Keratinocyte (primary cell): ENCODE results near the gene IRX4. TPM values are rescaled to one million over a fixed set of nuclear protein-coding genes. Genes with fewer than 3 reads are reported as not detected.

Source experiments
- DNase-seq: peaks from one replicate; pipeline ENCODE4 v3.0.0-alpha.2; 2011; ENCODE audit warnings: low read depth, missing footprints, low spot score
- FAIRE-seq: peaks from 2 replicates; lab custom pipeline; 2011; peaks lifted over from hg19 to GRCh38; lab: Jason Lieb, UNC
- H2AFZ ChIP-seq: 2 replicates; pipeline ENCODE4 v1.6.0; 2012; ENCODE audit warnings: low read length, control low read depth, inconsistent platforms; ENCODE audit not compliant: control insufficient read depth
- H3K27ac ChIP-seq: 2 replicates; pipeline ENCODE4 v1.5.1; 2011; ENCODE audit warnings: low read length; ENCODE audit not compliant: control insufficient read depth, insufficient read depth
- H3K27me3 ChIP-seq: 3 replicates; pipeline ENCODE4 v1.6.0; 2011; ENCODE audit warnings: low read length; ENCODE audit not compliant: control insufficient read depth, insufficient read depth; ENCODE audit errors: extremely low read depth
- H3K36me3 ChIP-seq, 2 experiments: 2 replicates in 1 of 2; 3 replicates in 1 of 2; pipeline ENCODE4 v1.5.1; 2011; ENCODE audit warnings: low read length in 2 of 2, mild to moderate bottlenecking in 1 of 2; ENCODE audit not compliant: control insufficient read depth in 2 of 2, insufficient read depth in 2 of 2; ENCODE audit errors: extremely low read depth in 1 of 2
- H3K4me1 ChIP-seq: 3 replicates; pipeline ENCODE4 v1.5.1; 2011; ENCODE audit warnings: low read length; ENCODE audit not compliant: control insufficient read depth, insufficient read depth; ENCODE audit errors: extremely low read depth
- H3K4me2 ChIP-seq: 3 replicates; pipeline ENCODE4 v1.6.0; 2011; ENCODE audit warnings: low read depth, low read length; ENCODE audit not compliant: control insufficient read depth, insufficient read depth; ENCODE audit errors: extremely low read depth
- H3K4me3 ChIP-seq, 3 experiments: fragments of 200-600 bp in 1 of 3; sonication (generic) in 1 of 3; 2 replicates in 2 of 3; 3 replicates in 1 of 3; pipeline ENCODE4 v1.5.1; 2011 to 2016; ENCODE audit warnings: low read length in 3 of 3, mild to moderate bottlenecking in 3 of 3, control low read depth in 2 of 3, inconsistent platforms in 1 of 3, low read depth in 1 of 3, mixed read lengths in 1 of 3, mixed run types in 1 of 3, moderate library complexity in 1 of 3; ENCODE audit not compliant: control insufficient read depth in 2 of 3, insufficient read depth in 2 of 3; ENCODE audit errors: extremely low read depth in 1 of 3
- H3K79me2 ChIP-seq: 2 replicates; pipeline ENCODE4 v1.6.0; 2012; ENCODE audit warnings: low read length; ENCODE audit not compliant: control insufficient read depth, insufficient read depth
- H3K9ac ChIP-seq: 3 replicates; pipeline ENCODE4 v1.6.0; 2011; ENCODE audit warnings: low read length; ENCODE audit not compliant: control insufficient read depth, insufficient read depth; ENCODE audit errors: extremely low read depth
- H3K9me1 ChIP-seq: 3 replicates; pipeline ENCODE4 v1.6.0; 2011; ENCODE audit warnings: low read length; ENCODE audit not compliant: control insufficient read depth, insufficient read depth; ENCODE audit errors: extremely low read depth
- H3K9me3 ChIP-seq: 2 replicates; pipeline ENCODE4 v1.5.1; 2012; ENCODE audit warnings: low read depth, low read length; ENCODE audit not compliant: control insufficient read depth
- H4K20me1 ChIP-seq: 3 replicates; pipeline ENCODE4 v1.6.0; 2011; ENCODE audit warnings: low read length; ENCODE audit not compliant: control insufficient read depth, insufficient read depth; ENCODE audit errors: extremely low read depth
- CTCF ChIP-seq, 3 experiments: IDR thresholded peaks in 1 of 3; conservative IDR thresholded peaks in 1 of 3; optimal IDR thresholded peaks in 1 of 3; 2 replicates in 2 of 3; 3 replicates in 1 of 3; pipeline versions ENCODE3 to v1.5.1; 2011; ENCODE audit warnings: low read length in 3 of 3, mild to moderate bottlenecking in 3 of 3, moderate library complexity in 2 of 3, control low read depth in 1 of 3, inconsistent platforms in 1 of 3; ENCODE audit not compliant: insufficient read depth in 2 of 3; ENCODE audit errors: extremely low read depth in 1 of 3
- EZH2 ChIP-seq: IDR thresholded peaks from one replicate; pipeline ENCODE4 v1.6.1; 2012; ENCODE audit warnings: inconsistent platforms, mild to moderate bottlenecking, low read length, moderate library complexity
- dilution Hi-C: fragments of 300-500 bp; cut with MboI; formaldehyde crosslinking; loops from one replicate; pipeline ENCODE4 v1.7.0; 2020; ENCODE audit warnings: low sequenced_read_pairs; ENCODE audit not compliant: extremely low pct_ligation_motif_present
- polyA plus RNA-seq, 5 experiments: library from polyadenylated mRNA; depleted of rRNA in 3 of 5; stranded (reverse) in 3 of 5; stranded (forward) in 1 of 5; unstranded in 1 of 5; fragments of >200 nt; gene quantifications; 1 replicate in 1 of 5; 2 replicates in 3 of 5; 3 replicates in 1 of 5; pipeline versions ENCODE4 v1.2.1 to v1.2.3, GENCODE V29; 2011 to 2012; ENCODE audit warnings: missing spikeins in 2 of 5, low read depth in 1 of 5, low replicate concordance in 1 of 5

IRX4 gene
- polyA plus RNA-seq, 1 donor (not counting 4 experiments of a cell fraction or from before 2014, with no cell fraction given): 18.2 TPM

GRCh38 chr5:1915316-1915715 is 32.6 kb upstream of the IRX4 start:
- no peaks in the 10 kb centered on the region for H3K27me3 ChIP-seq
- no peak for FAIRE-seq

GRCh38 chr5:1914471-1914870 is 31.7 kb upstream of the IRX4 start:
- Histone ChIP-seq H3K79me2 (no peaks in the 10 kb centered on the region), H2AFZ (no peak overlapping the region), H3K36me3 (no peaks in the 10 kb centered on the region), H4K20me1 (no peaks in the 10 kb centered on the region), H3K9me3 (no peaks in the 10 kb centered on the region), H3K4me3 (no peak overlapping the region), H3K27ac (no peak overlapping the region), H3K4me2 (no peak overlapping the region), H3K4me1 (no peaks in the 10 kb centered on the region), H3K27me3 (no peaks in the 10 kb centered on the region), H3K9ac (no peak overlapping the region), H3K9me1 (no peaks in the 10 kb centered on the region)
- FAIRE-seq (no peak), DNase-seq (no peak)
- dilution Hi-C loops: no loop called here
- TF ChIP-seq EZH2 (no peak), CTCF (optimal IDR thresholded peaks at IDR 0.05 in 1 of 3, IDR thresholded peaks at IDR 0.05 in 1 of 3, conservative IDR thresholded peaks at IDR 0.05 in 1 of 3; ENCODE audit: extremely low read depth in 1 of 3, insufficient read depth in 2 of 3, low read length in 3 of 3) (no peak)

More at GRCh38 chr5:1915316-1915715, 32.6 kb upstream of the IRX4 start:
- Histone ChIP-seq H3K9ac (no peak overlapping the region), H3K79me2 (no peaks in the 10 kb centered on the region), H4K20me1 (no peaks in the 10 kb centered on the region), H3K36me3 (no peaks in the 10 kb centered on the region), H3K4me3 (no peak overlapping the region), H3K9me3 (no peaks in the 10 kb centered on the region), H3K9me1 (no peaks in the 10 kb centered on the region), H3K4me1 (no peaks in the 10 kb centered on the region), H3K27ac (no peak overlapping the region), H2AFZ (no peak overlapping the region), H3K4me2 (no peak overlapping the region)
- dilution Hi-C loops: no loop called here
- no peak for DNase-seq
- TF ChIP-seq CTCF (optimal IDR thresholded peaks at IDR 0.05 in 1 of 3, IDR thresholded peaks at IDR 0.05 in 1 of 3, conservative IDR thresholded peaks at IDR 0.05 in 1 of 3; ENCODE audit: extremely low read depth in 1 of 3, insufficient read depth in 2 of 3, low read length in 3 of 3) (no peak), EZH2 (no peak)
